NCI-H2107 (cell line): ENCODE results near the gene PARD3.
"Not testable (repeated sequence)": the region's sequence is repeated elsewhere in the genome, so short reads cannot be mapped to it uniquely, and the experiment has no call there.

Source experiments
- DNase-seq: peaks from one replicate; lab custom pipeline; 2025; lab: John Stamatoyannopoulos, UW

The PARD3 gene

GRCh38 chr10:34423673-34424625 lies 391.1 kb downstream of the PARD3 start:
- DNase-seq: no peak

DNA sequence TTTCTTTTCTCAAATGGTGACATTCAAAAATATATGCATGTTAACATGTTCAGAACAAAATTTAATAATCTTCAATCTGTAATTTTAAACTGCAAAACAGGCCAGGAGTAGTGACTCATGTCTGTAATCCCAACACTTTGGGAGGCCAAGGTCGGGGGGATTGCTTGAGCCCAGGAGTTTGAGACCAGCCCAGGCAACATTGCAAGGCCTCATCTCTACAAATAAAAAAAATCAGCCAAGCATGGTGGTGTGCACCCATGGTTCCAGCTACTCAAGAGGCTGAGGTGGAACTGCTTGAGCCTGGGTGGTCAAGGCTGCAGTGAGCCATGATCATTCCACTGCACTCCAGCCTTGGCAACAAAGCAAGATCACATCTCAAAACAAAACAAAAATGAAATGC lies 394.3 kb downstream of the PARD3 start:
- DNase-seq: no peak

- no peak for DNase-seq
These were observed 394.8 kb downstream of the PARD3 start for GRCh38 chr10:34420273-34420672.

GRCh38 chr10:34415039-34415438 lies 400.1 kb downstream of the PARD3 start:
- no peak for DNase-seq

DNA sequence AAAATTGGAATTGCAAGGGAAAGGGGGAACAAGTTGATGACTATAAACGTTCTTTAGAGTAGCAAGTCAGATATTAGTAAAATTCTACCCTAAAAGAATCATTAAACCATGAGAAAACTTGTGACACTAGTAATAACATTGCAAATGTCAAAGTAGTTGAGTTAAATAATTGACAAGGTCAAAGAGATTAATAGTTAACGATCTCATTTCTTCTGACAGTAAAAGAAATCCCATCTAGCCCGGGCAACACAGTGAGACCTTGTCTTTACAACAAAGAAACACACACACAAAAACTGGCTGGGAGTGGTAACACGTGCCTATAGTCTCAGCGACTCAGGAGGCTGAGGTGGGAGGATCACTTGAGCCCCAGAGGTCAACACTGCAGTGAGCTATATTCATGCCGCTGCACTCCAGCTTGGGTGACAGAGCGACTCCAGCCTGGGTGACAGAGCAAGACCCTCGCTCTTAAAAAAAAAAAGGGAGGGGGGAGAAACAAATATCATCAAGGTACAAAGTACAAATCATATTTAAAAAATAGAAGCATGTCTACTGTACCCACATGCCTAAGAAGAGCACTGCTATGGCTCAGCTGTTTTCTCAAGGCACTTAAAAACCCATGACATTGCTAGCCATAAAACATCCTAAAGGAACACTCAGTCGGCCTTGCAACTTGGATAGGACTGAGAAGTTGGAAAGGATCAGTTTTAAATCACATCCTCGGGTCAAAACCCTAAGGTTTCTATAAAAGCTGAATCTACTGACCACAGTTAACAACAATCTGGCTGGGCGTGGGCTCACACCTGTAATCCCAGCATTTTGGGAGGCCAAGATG lies 401.1 kb downstream of the PARD3 start:
- DNase-seq: no peak

GRCh38 chr10:34413214-34413613 lies 401.9 kb downstream of the PARD3 start:
- no peak for DNase-seq

DNA sequence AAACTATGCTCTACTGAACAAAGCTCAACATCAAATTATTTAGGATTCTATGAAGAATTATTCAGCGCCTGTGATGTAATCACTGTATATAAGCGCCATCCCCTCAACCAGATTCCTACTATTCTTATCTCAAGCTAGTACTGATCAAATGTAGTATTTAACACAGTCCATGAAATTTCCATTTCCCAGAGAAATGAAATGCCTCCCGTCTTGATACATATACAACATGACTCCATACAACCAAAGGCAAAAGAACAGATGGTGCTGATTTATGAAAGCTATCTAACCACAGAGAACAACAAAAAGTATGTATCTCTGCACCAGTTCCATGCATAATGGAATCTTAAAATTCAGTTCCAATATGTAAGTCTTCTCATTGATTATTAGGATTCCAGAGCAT lies 406.1 kb downstream of the PARD3 start:
- no peak for DNase-seq

DNA sequence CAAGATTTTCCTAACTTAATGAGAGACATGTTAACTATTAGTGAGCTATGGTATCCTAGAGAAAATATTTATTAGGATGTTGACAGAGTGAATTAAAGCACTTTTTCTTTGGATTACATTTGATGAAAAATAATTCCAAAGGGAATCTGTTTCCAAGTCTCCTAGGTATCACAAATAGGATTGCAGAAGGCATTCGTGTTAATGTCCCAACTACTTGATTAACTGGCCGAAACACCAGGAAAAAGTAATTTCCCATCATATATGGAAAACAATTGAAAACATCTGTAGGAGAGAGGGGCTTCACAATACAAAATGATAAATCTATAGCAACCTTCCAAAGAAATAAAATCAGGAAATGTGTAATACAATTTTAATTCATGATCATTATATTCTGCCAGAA lies 406.7 kb downstream of the PARD3 start:
- no peak for DNase-seq

DNA sequence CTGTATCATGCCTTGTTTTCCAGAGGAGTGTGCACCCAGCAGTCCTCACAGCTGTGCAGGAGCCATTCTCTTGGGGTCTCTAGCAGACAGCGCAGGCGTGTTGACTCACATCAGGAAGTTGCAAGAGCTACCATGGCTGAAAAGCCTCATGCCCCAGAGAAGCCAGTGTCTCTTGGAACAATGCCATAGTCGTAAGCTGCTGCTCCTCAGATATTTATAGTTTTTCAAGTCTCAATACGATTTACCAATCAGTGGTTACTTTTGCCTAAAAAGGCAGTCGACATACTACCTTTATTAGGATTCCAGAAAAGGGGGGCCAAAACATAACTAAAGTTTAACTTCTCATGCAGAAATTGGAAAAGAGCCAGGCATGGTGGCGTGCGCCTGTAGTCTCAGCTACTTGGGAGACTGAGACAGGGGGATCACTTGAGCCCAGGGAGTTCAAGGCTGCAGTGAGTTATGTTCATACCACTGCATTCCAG lies 407.7 kb downstream of the PARD3 start:
- no peak for DNase-seq

DNA sequence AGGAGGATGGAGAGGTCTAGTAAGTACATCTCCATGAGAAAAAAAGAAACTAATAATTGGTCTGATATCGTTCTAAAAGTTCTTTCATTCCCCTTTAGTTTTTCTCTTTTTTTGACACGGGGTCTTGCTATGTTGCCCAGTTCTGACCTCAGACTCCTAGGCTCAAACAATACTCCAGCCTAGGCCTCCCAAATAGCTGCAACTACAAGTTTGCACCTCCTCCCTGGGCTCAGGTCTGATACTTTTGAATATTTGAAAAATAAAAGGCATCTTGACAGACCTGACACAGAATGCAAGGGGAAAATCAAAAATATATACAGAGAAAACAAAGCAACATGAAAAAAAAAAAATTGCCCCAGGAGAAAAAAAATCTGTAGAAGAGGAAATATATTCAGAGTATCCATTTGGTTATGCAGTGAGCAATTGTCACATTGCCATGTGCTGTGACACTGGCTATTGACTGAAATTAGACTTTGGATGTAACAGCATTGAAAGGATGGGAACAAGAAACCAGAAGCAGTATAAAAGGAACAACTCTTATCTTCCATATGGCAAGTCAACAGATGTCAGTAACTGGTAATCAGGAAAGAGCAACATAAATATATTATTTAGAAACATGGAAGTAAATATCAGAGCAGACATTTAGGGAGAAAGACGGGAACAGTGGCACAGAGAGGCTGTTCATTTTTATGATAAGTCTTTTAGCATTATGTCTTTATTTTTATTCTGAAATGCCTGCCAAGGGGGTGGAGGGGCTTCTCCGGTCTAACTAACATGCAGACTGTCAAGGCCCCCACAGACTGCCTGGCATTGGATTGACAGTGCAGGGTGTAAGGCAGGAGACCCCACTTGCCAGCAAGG lies 408.4 kb downstream of the PARD3 start:
- no peak for DNase-seq

GRCh38 chr10:34405611-34406462 lies 409.3 kb downstream of the PARD3 start:
- DNase-seq: no peak

- DNase-seq: no peak
These were observed 411.6 kb downstream of the PARD3 start for GRCh38 chr10:34403512-34403911.

- DNase-seq: no peak
These were observed 415.0 kb downstream of the PARD3 start for GRCh38 chr10:34400075-34400474.

DNA sequence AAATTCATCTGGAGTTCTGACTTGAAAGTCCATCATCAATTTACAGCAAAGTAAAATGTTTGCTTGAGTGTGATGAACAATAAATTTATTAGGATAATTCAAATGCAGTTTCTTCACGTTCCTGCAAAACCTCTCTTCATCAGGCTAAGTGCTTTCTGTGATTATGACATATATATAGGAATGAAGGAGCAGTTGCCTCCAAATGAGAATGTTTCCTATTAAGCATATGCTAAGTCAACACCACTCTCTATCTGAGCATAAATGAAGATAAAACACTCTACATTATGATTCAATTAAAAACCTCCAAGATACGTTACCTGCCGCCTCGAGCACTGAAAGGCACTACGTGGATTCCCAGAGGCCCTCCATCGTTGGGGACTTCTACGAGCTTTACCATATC lies 416.1 kb downstream of the PARD3 start:
- no peak for DNase-seq

- no peak for DNase-seq
These were observed 417.8 kb downstream of the PARD3 start for GRCh38 chr10:34397324-34397723.

GRCh38 chr10:34396663-34397062 lies 418.4 kb downstream of the PARD3 start:
- DNase-seq: no peak

- no peak for DNase-seq
These were observed 422.4 kb downstream of the PARD3 start for GRCh38 chr10:34392641-34393170.

GRCh38 chr10:34391168-34391567 lies 423.9 kb downstream of the PARD3 start:
- DNase-seq: not testable (repeated sequence)

- DNase-seq: no peak
These were observed 425.3 kb downstream of the PARD3 start for GRCh38 chr10:34389801-34390200.

- DNase-seq: no peak
These were observed 428.2 kb downstream of the PARD3 start for GRCh38 chr10:34386921-34387320.

DNA sequence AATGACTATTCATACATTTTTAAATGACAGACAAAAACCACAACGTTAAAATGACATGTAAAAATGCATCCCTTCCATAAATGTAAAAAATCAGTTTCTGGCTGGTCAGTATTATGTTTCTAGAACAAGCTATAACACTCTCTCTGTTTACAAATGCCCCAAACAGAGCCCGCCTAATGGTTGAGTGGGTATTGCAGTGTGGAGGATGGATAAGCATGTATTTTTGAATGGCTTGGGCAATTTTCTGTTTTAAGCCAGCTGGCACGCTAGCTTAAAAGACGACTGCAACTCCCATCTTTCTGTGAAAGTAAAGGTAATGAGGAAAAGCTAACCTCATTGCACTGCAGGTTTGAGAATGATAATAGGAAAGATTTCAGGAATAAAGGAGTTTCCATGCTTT lies 430.7 kb downstream of the PARD3 start:
- no peak for DNase-seq
